ENCODE measurements around the gene MOCS1. TPM values are rescaled to one million over a fixed set of nuclear protein-coding genes. Genes with fewer than 3 reads are reported as not detected.

MOCS1 gene
- total and polyA plus RNA-seq, 9 of the 15 experiments (the other 6 are each of a cell fraction or from before 2014, with no cell fraction given), result 0.69 to 12.7 (median 8.7) TPM

- TF ChIP-seq NR2C1 (IDR thresholded peaks at IDR 0.05) (no peak), NR2C1 (tag; IDR thresholded peaks at IDR 0.05) (peak; percentile 59), ZNF780A (CRISPR knock-in tag; IDR thresholded peaks at IDR 0.05) (no peak), SNAPC5 (CRISPR knock-in tag; IDR thresholded peaks at IDR 0.05) (no peak), E4F1 (CRISPR knock-in tag; IDR thresholded peaks at IDR 0.05; ENCODE audit: borderline replicate concordance) (no peak), TAF9B (IDR thresholded peaks at IDR 0.05; ENCODE audit: partially characterized antibody) (no peak), ZNF778 (CRISPR knock-in tag; IDR thresholded peaks at IDR 0.05) (no peak), NR4A1 (CRISPR knock-in tag; IDR thresholded peaks at IDR 0.05) (no peak), NR4A1 (tag; IDR thresholded peaks at IDR 0.05) (peak; percentile 32; the same call in 1 of the 2 replicates), HDAC2 (IDR thresholded peaks at IDR 0.05) (no peak), CCNT2 (IDR thresholded peaks at IDR 0.05; ENCODE audit: borderline replicate concordance, extremely low read depth, insufficient read length, low read depth, low read length) (no peak), ID3 (CRISPR knock-in tag; IDR thresholded peaks at IDR 0.05) (no peak), ID3 (tag; IDR thresholded peaks at IDR 0.05) (no peak), GABPB1 (CRISPR knock-in tag; IDR thresholded peaks at IDR 0.05) (no peak), ZNF76 (CRISPR knock-in tag; IDR thresholded peaks at IDR 0.05; ENCODE audit: borderline replicate concordance) (no peak), JUNB (CRISPR knock-in tag; conservative IDR thresholded peaks at IDR 0.05) (no peak), ZBTB40 (IDR thresholded peaks at IDR 0.05) (no peak), ZBTB40 (CRISPR knock-in tag; IDR thresholded peaks at IDR 0.05) (no peak)
Measured at GRCh38 chr6:39950125-39950720, 16.0 kb upstream of the MOCS1 start (continued).
